D721Med (cell line): ENCODE data around the gene DERA.
A peak's percentile ranks its signal among the peaks of the same experiment; 100 is the strongest.

Experiments used
- DNase-seq: peaks from one replicate; pipeline ENCODE4 v3.0.0; 2011; ENCODE audit warnings: low spot score; ENCODE audit not compliant: insufficient read length
- FAIRE-seq: peaks from 2 replicates; lab custom pipeline; 2011; peaks lifted over from hg19 to GRCh38; lab: Jason Lieb, UNC
- CTCF ChIP-seq: IDR thresholded peaks from 2 replicates; pipeline ENCODE4 v1.5.1; 2012; ENCODE audit warnings: mild to moderate bottlenecking, control low read depth; ENCODE audit not compliant: insufficient read depth; ENCODE audit errors: missing control alignments

The DERA gene

DNA sequence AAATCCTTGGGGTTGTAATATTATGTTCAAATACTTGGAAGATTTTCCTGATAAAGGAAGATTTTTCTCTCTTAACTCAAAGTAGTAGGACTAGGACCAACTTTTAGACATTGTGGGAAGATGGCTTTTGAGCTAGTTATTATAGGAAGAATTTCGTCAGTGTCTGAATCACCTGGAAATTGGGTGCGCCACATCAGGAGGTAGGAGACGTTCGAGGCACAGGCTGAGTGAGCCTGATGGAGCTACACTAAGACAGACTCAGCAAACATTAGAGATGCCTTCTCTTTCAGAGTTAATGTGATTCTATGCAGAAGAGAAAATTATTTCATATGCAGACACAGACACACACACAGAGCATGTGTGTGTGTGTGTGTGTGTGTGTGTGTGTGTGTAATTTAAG, 84.7 kb downstream of the DERA start:
- DNase-seq, result no peak
- no peak for FAIRE-seq
- TF ChIP-seq CTCF, result no peak

- FAIRE-seq (no peak), DNase-seq (no peak)
- peak; percentile 48 for TF ChIP-seq CTCF
Measured at GRCh38 chr12:15996254-15996653, 85.1 kb downstream of the DERA start.

DNA sequence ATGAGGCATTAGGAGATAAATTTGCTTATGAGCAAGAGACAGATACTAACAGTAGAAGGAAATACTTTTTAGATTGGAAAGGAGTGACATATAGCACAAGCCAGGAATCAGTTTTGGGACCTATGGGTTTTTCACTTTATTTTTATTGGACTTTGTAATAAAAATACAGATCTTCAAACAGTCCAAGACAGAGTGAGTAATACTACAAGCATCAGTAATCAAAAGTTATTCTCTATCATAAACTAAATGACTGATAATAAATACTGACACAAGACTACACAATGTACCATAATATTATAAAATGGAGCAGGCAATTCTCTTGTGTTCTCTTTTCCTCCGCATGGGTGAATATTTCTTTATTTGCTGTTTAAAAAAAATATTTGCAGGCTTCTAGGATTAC, 85.8 kb downstream of the DERA start:
- no peak for TF ChIP-seq CTCF
- DNase-seq (no peak), FAIRE-seq (no peak)

GRCh38 chr12:15997910-15998309, 86.8 kb downstream of the DERA start:
- FAIRE-seq, result no peak
- no peak for DNase-seq
- TF ChIP-seq CTCF, result no peak

GRCh38 chr12:16002880-16003279, 91.7 kb downstream of the DERA start:
- TF ChIP-seq CTCF, result no peak
- FAIRE-seq (no peak), DNase-seq (no peak)

GRCh38 chr12:16003460-16003859, 92.3 kb downstream of the DERA start:
- FAIRE-seq (no peak), DNase-seq (no peak)
- no peak for TF ChIP-seq CTCF

GRCh38 chr12:16006752-16007151, 95.6 kb downstream of the DERA start:
- FAIRE-seq (no peak), DNase-seq (no peak)
- no peak for TF ChIP-seq CTCF
